Activated gamma-delta T cell (primary cell): ENCODE measurements around the gene TRHDE.

Experiments
- DNase-seq: peaks from one replicate; lab custom pipeline; 2025; lab: John Stamatoyannopoulos, UW

Gene TRHDE

DNA sequence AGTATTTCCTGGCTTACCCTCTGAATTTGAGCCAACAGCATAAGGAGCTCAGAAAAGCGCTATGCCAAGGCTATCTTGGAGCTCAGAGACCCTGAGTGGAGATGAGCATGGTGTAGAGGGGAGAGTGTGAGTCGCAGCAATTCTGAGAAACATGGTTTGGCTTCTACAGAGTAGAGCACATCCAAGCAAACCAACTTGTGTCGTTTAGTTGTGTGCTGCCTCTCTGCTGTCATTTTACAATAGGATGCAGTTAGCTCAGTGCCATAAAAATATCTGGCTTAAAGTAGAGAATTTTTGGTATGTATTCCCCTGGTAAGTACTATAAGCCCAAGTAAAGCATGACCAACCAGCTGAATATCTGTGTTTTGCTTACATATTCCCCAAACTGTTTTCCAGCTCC is 249.2 kb downstream of the TRHDE start:
- no peak for DNase-seq

DNA sequence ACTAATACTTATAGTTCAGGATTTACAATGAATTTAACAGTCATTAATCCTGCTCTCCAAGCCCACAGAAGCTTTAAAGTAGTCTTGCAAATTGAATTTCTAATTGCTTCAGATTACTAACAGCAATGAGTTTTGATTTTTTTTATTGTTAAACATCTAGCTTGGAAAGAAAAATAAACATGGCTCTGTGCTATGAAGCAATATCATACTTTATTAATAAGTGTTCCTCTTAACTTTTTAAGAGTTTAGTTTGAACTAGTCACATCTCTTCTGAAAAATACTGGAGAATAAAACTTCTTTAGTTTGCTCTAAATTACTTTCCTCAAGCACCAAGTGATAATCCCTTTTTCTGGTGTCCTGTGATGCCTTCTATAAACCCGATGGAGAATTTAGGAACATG is 250.2 kb downstream of the TRHDE start:
- DNase-seq: no peak

DNA sequence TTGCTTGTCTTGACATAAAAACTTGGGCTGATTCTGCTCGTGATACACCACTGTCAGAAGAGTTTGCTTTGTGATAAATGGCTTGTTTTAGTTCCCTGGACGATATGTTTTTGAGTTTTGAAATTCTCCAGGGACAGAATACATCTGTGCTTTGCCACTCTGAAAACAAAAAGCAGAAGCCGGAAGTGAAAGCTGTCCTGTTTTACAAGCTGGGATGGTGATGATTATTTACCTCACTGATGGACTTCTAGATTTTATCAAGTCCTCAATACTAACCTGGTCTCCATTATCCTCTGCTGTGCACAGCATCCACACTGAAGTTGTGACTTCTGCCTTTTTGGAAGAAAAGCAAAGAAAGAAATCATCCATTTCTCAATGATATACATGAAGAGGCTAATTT is 251.6 kb downstream of the TRHDE start:
- no peak for DNase-seq

DNA sequence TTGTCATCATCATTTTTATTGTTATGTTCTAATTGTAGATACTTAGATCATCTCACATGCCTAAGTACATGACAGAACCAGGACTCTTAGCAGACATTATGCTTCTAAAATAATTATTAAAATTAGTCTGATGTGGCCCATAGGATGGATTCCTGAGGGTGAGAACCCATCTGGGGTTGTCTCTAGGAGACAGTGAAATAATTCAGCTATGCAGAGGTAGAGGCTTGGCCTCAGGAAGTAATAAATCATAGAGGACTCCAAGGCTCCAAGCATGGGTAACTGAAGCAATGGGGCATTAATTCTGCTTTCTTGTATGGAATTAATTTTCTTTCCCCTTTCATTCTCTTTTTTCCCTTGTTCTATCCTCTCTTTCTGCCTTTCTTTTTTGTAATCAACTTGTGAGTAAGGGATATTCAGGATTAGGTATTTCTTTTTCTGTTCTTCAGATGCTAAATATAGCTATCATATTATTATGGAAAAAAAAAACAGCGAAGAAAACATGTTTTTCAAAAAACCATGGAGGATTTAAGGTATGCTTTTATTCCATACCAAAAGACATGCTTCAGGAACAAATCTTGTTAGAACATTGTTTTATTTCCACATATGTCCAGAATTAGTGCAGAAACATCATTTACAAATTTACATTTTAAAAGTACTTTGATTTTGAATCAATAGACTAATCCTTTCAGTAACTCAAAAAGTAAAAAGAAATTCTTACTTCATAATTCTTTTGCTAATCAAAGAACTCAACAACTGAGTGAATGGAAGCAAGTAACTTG is 263.2 kb downstream of the TRHDE start:
- no peak for DNase-seq

DNA sequence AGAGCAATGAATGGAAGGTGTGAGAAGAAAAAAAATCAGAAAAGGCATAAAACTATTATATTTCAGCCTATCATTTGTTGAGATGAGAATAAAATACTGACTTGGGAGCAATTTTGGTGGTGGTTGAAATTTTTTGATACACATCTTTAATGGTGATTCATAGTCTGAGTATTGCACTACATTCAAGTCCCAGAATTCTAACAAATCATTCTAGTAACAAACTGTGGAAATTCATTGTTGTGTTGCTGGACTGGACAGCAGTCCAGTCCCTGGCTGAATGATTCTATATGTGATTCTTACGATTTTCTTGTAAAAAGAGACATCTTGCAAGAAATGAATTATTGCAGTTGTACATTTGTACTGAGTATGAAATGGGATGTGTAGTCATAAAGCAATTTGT is 268.6 kb downstream of the TRHDE start:
- DNase-seq: no peak

DNA sequence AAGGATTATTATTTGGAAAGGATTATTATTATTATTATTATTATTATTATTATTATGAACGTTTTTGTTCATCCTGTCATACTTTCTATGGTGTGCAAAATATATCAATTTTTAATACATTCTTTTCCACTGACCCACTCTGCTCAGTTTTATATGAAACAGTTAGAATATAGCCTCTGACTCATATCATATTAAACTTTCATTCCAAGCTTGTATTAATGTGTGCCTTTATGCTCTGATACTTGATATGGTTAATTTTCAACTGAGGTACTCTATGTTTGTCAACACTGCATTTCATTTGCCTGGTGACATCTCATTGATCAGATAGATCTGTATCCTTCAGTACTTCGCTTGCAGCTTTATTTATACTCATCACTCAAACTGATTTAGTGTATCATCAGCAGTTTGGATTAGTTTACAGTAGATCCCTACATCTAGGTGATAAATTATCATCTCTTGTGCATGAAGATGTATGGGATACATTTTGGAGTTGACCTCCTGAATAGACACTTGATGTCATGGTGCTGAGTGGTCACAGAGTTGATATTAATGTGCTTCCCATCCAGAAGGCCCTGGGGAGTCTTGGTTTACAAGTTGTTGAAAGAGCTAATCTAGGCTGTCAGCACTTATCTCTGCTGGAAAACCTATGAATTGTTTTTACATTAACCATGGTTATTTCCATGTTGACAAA is 271.8 kb downstream of the TRHDE start:
- no peak for DNase-seq

DNA sequence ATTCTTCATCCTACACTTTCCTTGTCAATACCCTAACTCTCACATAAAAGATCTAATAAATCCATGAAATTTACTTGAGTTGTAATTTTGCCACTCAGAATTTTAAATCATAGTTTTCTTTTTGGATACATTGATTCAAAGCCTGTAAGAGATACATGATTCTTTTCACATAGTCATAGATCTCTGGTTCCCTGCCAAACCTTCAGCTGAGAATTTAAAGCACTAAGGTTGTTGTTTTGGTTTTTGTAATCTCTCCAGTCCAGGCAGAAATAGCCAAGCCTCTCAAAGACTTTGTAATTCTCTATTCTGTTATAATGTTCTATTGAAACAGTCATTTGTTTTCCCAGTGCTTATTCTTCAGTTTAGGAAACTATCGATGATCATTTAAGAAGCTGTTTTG is 273.9 kb downstream of the TRHDE start:
- DNase-seq: no peak

DNA sequence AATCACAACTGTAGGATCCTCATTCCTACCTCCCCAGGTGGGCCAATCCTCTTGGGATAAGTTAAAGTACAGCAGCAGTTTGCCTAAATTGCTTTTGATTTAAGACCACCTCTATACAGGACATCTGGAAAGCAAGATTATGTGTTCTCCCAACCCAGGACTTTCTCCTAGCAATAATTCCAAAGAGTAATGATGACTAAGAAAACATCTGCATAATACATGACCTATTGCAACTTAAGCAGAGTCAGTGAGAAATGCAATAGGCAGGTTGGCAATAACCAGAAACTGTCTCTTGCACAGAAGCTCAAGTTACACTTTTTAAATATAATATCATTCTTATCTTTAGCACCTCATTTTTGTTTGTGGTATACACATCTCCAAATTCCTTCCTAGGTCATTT is 275.4 kb downstream of the TRHDE start:
- DNase-seq: no peak

DNA sequence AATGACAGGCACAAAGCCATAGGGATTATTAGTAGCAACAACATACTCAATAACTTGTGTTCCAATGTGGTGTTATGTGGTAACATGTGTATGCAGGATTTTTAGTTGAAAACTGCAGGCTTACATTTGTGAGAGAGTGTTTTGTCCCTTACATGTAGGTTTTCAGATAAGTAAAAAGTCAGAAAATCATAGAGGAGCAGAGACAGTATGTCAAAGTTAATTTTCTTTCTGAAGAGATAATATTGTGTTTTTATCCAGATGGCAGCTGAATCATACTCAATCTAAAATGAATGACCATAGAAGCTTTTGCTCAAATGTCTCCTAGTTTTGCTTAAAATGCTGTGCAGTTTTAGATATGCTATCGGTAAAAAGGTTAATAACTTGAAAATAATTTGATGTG is 277.0 kb downstream of the TRHDE start:
- no peak for DNase-seq

DNA sequence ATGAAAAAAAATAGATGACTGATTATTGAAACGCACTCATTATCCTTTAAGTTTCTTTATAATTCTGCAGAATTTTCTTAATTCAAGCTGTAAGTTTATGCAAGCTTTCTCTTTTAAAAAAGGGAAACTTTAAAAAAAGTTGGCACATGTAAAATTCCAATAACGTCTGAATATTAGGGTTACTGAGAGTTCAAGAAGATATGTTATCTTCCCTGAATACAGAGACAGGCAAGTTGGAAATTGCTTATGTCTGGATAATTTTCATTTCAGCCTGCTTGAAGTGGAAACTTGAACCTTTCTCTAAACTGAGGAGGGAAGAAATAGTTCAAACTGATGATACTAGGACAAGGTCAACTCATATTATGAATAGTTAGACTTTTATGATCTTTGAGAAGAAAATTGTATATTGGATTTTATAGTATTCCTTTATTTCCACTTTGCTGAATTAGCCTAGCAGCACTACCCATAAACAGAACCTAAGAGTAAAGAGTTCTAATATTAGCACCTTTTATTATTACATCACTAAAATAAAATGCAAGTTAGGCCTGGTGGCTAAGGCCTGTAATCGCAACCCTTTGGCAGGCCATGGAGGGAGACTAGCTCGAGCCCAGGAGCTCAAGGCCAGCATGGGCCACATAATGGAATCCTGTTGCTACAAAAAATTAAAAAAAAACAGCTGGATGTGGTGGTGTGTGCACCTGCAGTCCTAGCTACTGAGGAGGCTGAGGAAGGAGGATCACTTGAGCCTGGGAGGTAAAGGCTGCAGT is 288.0 kb downstream of the TRHDE start:
- DNase-seq: no peak

DNA sequence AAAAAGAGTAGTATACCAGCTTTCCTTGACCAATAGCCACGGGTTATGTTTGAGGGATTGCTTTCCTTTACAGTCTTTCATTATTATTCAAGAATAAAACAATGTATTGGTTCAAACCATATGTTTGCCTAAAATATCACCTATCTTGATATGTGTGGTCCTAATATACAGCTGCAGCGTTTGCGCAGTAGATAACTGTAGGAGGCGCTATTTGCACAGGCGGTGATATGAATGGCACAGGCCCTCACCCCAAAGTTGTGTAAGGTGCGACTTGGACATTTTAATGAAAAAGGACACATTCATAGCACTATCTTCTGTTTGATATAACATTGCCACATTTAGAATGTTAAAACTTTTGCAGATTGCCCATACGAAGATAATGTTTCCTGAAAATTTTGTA is 298.4 kb downstream of the TRHDE start:
- DNase-seq: no peak

DNA sequence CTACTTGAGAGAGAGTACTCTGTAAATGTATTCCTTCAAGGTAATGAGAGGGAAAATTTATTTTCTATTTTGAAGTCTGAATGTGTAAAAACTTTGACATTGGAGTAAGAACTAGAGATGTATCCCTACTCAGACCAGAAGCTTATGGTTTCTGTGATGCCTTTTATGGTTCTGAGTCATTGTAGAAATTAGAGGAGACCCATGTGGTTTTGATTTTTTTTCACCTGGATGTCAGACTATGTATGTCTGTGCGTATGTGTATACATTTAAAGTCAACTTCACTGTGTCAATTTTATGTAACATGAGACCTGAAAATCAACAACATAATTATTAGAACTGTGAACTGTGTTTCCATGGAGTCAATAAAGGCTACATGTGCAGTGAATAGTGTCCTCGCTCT is 302.0 kb downstream of the TRHDE start:
- DNase-seq: no peak

DNA sequence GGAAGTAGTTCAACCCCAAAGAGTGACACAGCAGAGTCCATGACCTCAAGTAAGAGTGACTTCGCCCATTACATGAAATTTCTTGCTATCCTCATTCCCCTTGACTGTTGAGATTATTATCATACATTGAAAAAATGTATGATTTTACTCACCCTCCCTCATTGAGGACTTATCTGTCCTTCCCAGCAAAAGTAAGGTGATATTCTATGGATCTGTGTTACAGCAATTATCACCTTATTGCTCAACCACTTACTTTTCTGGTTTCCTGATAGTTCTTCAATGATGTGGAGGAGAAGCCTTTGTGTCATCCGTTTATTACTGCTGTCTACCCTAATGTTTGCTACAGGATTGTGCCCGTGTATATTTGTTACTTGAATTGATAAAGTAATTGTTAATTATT is 306.2 kb downstream of the TRHDE start:
- no peak for DNase-seq

DNA sequence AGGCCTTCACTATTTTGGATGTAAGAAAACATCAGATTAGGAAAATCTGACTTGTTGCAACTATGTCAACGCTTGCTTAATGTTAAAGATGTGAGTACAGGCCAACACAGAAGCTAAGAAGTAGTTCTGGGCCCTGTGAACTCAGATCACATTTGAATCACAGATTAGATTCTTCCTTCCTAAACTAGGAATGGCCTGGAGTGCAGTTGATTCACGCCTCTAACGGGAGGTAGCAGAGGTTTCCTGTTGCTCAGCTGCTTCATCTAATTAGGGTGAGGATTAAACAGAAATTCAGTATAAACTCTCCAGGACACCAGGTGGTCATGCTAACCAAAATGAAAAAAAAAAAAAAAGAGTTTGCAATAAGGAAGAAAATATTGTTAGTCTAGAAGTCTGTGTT is 314.3 kb downstream of the TRHDE start:
- DNase-seq: no peak

DNA sequence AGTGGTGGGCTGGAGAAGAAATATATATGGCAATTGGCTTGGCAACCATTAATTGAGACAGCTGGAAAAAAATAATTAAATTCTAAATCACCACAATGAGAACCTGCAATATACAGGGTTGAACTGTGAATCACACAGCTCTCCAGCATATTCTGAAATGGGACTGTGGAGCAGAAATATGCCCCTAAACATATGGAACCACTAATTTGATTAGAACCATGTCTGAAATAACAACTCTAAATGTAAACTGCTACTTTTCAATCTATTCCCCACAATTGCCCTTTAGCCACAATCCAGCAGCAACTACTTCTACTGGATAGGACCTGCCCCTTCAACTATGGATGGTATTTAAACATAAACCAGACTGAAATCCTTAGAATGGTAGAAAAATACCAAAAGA is 330.4 kb downstream of the TRHDE start:
- no peak for DNase-seq

DNA sequence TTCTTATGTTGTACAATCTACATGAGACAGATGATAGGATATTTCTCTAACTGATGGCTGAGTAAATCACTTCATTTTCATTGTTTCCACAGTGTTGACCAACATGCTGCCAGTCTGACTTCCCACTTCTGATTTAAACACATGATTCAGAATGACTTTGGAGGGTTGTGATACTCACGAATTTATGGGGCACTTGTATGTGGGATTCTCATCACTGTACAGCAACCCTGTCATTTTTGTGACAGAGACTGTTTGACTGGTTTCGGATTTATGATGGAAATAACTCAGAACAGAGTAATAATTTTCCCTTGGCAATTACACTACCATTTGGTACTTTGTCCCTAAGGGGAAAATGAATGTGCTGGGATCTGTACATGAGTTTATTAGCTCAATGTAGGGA is 333.8 kb downstream of the TRHDE start:
- no peak for DNase-seq

DNA sequence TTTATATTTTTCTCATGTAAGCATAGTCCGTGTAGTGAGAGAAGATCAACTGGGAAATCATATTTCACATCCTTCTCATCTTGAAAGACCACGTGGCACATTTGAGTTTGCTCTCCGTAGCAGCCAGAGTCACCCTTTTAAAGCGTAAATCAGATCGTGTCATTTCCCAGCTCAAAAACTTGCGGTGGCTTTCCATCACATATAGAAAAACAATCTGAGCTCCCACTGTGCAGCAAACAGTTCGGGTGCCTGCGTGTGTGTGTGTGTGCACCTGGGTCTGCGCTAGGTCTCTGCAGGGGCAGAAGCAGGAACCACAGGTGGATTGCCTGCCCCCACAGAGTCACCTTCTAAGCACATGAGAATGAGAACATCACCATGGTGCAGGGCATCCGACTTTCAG is 338.2 kb downstream of the TRHDE start:
- no peak for DNase-seq

DNA sequence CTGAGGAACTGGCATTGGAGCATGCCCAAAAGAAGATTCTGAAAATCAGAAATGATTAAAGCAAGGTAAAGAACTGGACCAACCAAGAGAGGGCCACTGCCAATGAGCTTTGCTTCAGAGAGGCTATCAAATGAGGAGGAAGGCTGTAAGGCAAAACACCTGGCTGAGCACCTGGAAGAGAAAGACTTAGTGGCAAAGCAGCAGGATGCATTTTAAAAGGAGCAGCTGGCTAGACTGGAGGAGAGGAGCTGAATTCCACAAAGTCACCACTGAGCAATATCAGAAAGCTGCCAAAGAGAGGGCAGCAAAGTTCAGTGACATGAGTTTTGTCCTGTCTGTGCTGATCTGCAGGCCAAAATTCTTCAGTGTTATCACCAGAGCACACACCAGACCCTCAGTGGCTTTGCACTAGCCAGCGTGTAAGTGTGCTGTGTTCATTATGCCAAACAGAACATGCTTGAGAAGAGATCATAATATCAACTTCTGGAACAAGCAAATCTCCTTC is 338.7 kb downstream of the TRHDE start:
- DNase-seq: no peak

DNA sequence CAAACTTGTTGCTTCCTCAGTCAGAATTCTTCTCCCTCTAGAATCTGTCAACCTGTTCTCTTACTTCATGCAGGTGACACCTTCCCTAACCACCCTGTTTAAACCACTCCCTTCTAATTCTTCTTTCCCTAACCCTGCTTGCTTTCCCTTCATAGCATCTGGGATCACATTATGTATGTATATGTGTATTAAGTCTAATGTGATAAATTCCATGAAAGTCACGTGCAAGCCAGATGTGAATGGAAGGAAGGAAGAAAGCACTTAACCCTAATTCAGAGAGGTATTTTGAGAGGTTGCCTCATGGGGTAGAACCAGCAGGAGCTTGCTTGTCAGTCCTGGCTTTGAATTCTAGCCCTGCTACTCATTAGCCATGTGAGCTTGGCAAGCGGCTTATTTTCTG is 340.0 kb downstream of the TRHDE start:
- no peak for DNase-seq

DNA sequence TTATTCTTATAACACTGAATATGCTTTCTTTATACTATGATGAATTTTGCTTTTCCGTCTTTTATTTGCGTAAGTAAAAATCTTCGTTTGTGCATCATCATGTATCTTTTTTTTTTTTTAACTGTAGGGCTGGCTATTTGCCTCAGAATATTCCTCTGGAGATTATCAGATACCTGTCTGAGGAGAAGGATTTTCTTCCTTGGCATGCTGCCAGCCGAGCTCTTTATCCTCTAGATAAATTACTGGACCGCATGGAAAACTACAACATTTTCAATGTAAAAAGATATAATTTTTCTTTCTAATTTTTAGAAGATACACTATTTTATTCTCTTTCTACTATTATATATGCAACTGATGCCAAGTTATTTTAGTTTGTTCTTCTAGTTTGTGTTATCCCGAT is 346.6 kb downstream of the TRHDE start:
- DNase-seq: no peak

DNA sequence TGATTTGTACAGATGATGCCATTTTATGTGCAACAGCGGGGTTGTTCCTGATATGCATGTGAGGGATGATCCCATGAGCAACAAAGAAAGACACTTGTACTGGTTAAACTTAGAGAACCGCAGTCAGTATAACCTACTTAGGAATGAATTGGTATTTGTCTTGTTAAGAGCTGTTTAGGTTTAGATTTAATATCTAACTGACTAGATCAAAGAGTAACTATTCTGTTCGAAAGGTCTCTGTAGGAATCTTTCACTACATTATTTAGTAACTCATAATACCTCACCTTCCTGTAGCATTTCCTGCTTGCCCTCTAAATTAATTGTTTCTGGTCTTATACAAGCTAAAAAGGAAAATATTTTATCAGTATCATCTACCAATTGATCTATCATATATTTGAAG is 350.4 kb downstream of the TRHDE start:
- no peak for DNase-seq

DNA sequence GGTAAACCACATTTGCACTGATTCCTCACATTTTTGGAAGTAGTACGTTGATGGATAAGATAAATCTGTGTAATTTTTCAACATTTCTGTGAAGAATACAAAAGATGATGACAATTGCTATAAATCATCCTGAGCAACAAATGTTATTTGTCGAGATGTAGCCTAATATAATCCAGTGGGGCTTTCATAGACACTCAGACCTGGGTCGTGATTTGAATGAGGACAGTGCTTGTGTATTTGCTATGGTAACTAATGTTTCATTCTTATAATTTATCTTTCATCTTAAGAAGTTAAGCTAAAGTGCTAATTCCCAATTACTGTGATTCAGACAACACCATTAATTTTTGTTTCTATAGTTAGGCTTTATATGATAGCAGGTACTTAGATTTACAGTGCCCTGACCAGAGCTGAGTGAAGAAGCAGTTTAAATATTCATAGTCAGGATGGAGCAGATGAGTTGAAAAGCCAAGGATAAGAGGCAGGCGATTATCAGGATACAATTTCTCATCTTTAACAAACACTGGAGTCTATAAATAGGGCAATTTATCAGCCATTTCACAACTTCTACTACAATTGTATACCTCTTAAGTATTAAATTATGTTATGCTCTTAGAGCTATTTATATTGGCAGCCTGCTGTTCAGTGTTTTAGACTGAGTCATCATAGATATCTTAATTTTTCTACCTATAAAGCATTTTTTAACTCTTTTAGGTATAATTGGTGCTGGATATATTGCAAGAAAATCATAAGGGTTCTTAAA is 359.9 kb downstream of the TRHDE start:
- no peak for DNase-seq
